Stimulated activated CD4-positive, alpha-beta T cell treated with anti-CD3 and anti-CD28 coated beads, TNF-alpha, amount 100 ng/mL, for 1 hour (primary cell): ENCODE data around the gene RELT.

Experiments
- DNase-seq, 3 donors: peaks; one replicate each; pipeline ENCODE4 v3.0.0-alpha.2; 2020; ENCODE audit warnings: low read depth in 3 of 3, low spot score in 1 of 3

The RELT gene

GRCh38 chr11:73401924-73402833, 26.0 kb downstream of the RELT start:
- DNase-seq: no peak

- no peak for DNase-seq
Observed at GRCh38 chr11:73402834-73403185, 26.6 kb downstream of the RELT start.

GRCh38 chr11:73403541-73403940, 27.3 kb downstream of the RELT start:
- DNase-seq: no peak

- no peak for DNase-seq
Observed at GRCh38 chr11:73404048-73404447, 27.8 kb downstream of the RELT start.

- DNase-seq: no peak
Observed at GRCh38 chr11:73404506-73405145, 28.4 kb downstream of the RELT start.

GRCh38 chr11:73405146-73405510, 28.9 kb downstream of the RELT start:
- no peak for DNase-seq

GRCh38 chr11:73406131-73406530, 29.9 kb downstream of the RELT start:
- DNase-seq: no peak

GRCh38 chr11:73406619-73407018, 30.4 kb downstream of the RELT start:
- no peak for DNase-seq

GRCh38 chr11:73409431-73409830, 33.2 kb downstream of the RELT start:
- DNase-seq: no peak

- no peak for DNase-seq
Observed at GRCh38 chr11:73410627-73411026, 34.4 kb downstream of the RELT start.

- DNase-seq: no peak
Observed at GRCh38 chr11:73411031-73411430, 34.8 kb downstream of the RELT start.

- DNase-seq: no peak
Observed at GRCh38 chr11:73412308-73412707, 36.1 kb downstream of the RELT start.

- no peak for DNase-seq
Observed at GRCh38 chr11:73413256-73413655, 37.1 kb downstream of the RELT start.

- DNase-seq: no peak
Observed at GRCh38 chr11:73414977-73415651, 38.9 kb downstream of the RELT start.

- no peak for DNase-seq
Observed at GRCh38 chr11:73415854-73416615, 39.8 kb downstream of the RELT start.

- no peak for DNase-seq
Observed at GRCh38 chr11:73416786-73417185, 40.6 kb downstream of the RELT start.

GRCh38 chr11:73420136-73420535, 43.9 kb downstream of the RELT start:
- DNase-seq: no peak

- no peak for DNase-seq
Observed at GRCh38 chr11:73422886-73423285, 46.7 kb downstream of the RELT start.

GRCh38 chr11:73423506-73423905, 47.3 kb downstream of the RELT start:
- DNase-seq: no peak

GRCh38 chr11:73425108-73425507, 48.9 kb downstream of the RELT start:
- DNase-seq: no peak

GRCh38 chr11:73426219-73426850, 50.1 kb downstream of the RELT start:
- DNase-seq: no peak
